ENCODE measurements around the gene RLBP1.

DNA sequence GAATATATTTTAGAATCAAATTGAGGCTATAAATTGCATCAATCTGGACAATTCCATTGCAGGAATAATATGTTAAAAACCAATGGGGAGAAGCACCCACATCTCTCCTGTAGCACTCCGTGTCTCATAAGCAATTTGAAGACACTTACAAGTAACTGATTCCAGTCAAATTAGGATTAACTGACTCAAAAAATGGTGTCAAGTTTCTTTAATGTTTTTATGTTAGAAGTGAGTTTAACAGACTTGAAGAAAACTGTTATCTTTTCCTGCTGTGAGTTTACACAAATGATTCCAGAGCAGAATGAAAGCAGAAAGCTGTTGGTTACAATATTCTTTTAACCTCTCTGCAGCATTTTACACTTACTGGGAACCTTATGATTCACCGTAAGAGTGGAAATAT lies 23.2 kb downstream of the RLBP1 start:
- no peak for TF ChIP-seq TEAD4 (CRISPR knock-in tag; IDR thresholded peaks at IDR 0.05)
- TF ChIP-seq NR2C2 (CRISPR knock-in tag; IDR thresholded peaks at IDR 0.05), result no peak
- no peak for TF ChIP-seq ESRRA (CRISPR knock-in tag; IDR thresholded peaks at IDR 0.05; ENCODE audit: borderline replicate concordance)
- TF ChIP-seq, protein P1, sequence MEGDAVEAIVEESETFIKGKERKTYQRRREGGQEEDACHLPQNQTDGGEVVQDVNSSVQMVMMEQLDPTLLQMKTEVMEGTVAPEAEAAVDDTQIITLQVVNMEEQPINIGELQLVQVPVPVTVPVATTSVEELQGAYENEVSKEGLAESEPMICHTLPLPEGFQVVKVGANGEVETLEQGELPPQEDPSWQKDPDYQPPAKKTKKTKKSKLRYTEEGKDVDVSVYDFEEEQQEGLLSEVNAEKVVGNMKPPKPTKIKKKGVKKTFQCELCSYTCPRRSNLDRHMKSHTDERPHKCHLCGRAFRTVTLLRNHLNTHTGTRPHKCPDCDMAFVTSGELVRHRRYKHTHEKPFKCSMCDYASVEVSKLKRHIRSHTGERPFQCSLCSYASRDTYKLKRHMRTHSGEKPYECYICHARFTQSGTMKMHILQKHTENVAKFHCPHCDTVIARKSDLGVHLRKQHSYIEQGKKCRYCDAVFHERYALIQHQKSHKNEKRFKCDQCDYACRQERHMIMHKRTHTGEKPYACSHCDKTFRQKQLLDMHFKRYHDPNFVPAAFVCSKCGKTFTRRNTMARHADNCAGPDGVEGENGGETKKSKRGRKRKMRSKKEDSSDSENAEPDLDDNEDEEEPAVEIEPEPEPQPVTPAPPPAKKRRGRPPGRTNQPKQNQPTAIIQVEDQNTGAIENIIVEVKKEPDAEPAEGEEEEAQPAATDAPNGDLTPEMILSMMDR (IDR thresholded peaks at IDR 0.05), result no peak
- no peak for TF ChIP-seq ETV6 (CRISPR knock-in tag; IDR thresholded peaks at IDR 0.05)
- no peak for TF ChIP-seq SMAD3 (CRISPR knock-in tag; IDR thresholded peaks at IDR 0.05; ENCODE audit: borderline replicate concordance)
